T-helper 1 cell treated with Interleukin-12 subunit alpha and Interleukin-12 subunit beta and Interleukin-4 antibody, amounts not matched to agents 30 ng/mL and 1 ng/mL, for 36 hours (primary cell): ENCODE data around the gene KCTD5. TPM values are rescaled to one million over a fixed set of nuclear protein-coding genes. Genes with fewer than 3 reads are reported as not detected.
"Not testable (repeated sequence)": the region's sequence is repeated elsewhere in the genome, so short reads cannot be mapped to it uniquely, and the experiment has no call there.

ENCODE experiments used
- intact Hi-C: fragments of 100-400 bp; cut with micrococcal nuclease; formaldehyde crosslinking; loops from one replicate; pipeline ENCODE4 v1.15.1; 2024
- total RNA-seq: library from RNA; stranded (reverse); gene quantifications from 2 replicates; pipeline ENCODE4 v1.2.3, GENCODE V29; 2022

Gene KCTD5
- 41.8 and 42.7 TPM in 2 replicates for total RNA-seq

GRCh38 chr16:2682209-2683021 is at the start of gene KCTD5:
Gene KCTD5, plus strand, starts transcription at chr16:2682523. Its CDS starts 26 bp downstream, at chr16:2682549.
- intact Hi-C loops: loop anchor here (1.0 to 5.0 kb wide), 8 partner anchors 9 to 200 kb away; partner anchors contain the start of genes ELOB, FLYWCH2 and SRRM2

- intact Hi-C loops: not testable (repeated sequence)
Observed at GRCh38 chr16:2639071-2639721, 43.1 kb upstream of the KCTD5 start.

DNA sequence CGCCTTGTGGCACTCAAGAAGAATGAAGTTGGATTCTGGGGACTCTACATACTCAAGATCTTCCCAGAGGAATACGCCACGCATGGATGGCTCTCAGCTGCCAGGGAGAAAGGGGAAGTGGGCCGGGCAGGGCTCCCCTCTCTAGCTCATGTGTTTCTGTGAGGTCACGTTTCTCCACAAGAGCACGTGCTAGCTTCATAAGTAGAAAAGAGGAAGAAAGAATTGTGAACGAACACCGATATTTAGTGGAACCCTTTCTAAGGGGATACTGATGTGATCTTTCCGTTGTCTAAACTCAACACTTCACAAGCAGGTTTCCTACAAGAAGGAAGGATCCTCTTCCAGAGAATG is 42.6 kb upstream of the KCTD5 start:
- intact Hi-C loops: not testable (repeated sequence)

- intact Hi-C loops: not testable (repeated sequence)
Observed at GRCh38 chr16:2642561-2642960, 39.8 kb upstream of the KCTD5 start.

- intact Hi-C loops: not testable (repeated sequence)
Observed at GRCh38 chr16:2644754-2645453, 37.4 kb upstream of the KCTD5 start.

DNA sequence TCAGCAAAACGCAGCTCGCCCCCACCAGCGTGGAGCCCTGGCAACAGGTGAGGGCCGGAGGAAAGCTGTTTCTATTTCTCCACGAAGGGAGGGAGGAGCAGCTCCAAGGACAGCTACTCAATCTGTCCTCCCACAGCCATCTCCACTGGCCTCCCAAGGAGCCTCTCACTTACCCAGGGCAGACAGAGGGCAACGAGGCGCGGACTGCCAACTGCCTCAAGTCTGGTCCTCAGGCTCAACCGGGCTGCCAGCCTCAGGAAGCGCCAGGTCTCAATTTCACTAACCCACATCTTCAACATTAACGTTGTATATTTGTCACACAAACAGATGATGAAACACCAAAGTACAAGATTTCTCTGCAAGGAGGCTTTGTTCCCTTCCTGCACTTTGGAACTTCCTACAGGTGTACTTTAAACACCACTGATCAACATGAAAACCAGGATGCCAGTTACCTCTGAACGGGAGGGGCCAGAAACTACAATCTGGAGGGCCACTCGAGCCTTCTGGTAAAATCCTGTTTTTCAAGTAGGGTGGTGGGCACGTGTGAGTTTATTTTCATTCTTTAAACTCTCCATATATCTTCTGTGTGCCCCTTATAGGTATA is 31.0 kb upstream of the KCTD5 start:
- intact Hi-C loops: not testable (repeated sequence)

- intact Hi-C loops: not testable (repeated sequence)
Observed at GRCh38 chr16:2653915-2654314, 28.4 kb upstream of the KCTD5 start.

- intact Hi-C loops: not testable (repeated sequence)
Observed at GRCh38 chr16:2654949-2655348, 27.4 kb upstream of the KCTD5 start.

DNA sequence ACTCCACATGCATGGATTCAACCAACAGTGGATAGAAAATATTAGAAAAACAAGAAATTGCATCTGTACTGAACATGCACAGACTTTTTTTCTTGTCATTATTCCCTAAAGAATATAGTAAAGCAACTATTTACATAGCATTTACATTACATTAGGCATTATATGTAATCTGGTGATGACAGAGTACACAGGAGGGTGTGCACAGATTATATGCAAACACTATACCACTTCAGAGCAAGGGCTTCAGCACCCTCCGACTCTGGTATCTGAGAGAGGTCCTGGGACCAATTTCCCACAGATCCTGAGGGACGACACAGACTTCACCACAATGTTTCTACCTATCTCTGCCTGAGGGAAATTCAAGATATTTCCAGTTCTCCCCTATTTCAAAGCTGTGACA is 25.3 kb upstream of the KCTD5 start:
- intact Hi-C loops: no loop called here

GRCh38 chr16:2657803-2658202 is 24.5 kb upstream of the KCTD5 start:
- intact Hi-C loops: not testable (repeated sequence)

DNA sequence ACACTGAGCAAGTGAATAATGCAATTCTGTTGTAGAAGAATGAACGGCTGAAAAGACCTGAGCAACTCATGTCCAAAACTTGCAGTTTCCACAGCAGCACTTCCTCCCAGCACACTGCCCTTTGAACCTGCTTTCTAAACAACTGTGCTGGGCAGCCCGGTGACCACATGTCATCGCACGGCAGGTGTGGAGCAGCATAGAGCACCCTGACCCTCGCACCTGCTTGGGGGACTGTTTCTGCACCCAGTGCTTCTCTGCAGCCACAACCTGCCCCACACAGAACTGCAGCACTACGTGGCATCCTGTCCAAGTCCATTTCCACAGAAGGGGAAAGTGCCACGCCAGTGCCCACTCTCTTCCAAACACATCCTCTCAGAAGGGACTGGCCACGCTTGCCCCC is 22.8 kb upstream of the KCTD5 start:
- intact Hi-C loops: not testable (repeated sequence)

DNA sequence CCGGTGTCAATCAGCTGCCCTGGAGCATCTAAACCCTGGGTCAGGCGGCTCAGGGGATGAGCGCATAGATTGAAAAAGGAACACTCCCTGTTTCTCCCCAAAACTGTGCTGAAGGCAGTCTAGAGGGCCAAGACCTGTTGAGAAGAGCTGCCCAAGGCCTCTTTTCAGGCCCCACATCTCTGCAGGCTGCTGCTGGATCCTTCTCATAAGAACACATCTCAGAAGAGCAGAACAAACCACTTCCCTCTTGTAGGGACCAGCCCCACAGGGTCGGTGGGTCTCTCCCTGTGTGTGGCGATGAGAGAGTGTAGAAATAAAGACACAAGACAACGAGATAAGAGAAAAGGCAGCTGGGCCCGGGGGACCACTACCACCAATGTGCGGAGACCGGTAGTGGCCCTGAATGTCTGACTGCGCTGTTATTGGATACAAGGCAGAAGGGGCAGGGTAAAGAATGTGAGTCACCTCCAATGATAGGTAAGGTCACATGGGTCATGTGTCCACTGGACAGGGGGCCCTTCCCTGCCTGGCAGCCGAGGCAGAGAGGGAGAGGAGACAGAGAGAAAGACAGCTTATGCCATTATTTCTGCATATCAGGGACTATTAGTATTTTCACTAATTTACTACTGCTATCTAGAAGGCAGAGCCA is 22.2 kb upstream of the KCTD5 start:
- intact Hi-C loops: not testable (repeated sequence)

DNA sequence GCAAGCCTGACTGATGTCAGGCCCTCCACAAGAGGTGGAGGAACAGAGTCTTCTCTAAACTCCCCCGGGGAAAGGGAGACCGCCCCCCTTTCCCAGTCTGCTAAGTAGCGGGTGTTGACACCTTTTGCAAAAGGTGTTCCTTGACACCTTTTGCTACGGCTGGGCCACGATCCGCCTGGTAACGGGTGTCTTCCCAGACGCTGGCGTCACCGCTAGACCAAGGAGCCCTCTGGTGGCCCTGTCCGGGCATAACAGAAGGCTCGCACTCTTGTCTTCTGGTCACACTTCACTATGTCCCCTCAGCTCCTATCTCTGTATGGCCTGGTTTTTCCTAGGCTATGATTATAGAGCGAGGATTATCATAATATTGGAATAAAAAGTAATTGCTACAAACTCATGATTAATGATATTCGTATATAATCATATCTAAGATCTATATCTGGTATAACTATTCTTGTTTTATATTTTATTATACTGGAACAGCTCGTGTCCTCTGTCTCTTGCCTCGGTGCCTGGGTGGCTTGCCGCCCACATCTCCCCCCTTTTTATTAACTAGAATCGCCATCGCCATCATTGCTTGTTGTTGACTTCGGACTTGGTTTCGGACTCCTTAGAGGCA is 21.5 kb upstream of the KCTD5 start:
- intact Hi-C loops: not testable (repeated sequence)

DNA sequence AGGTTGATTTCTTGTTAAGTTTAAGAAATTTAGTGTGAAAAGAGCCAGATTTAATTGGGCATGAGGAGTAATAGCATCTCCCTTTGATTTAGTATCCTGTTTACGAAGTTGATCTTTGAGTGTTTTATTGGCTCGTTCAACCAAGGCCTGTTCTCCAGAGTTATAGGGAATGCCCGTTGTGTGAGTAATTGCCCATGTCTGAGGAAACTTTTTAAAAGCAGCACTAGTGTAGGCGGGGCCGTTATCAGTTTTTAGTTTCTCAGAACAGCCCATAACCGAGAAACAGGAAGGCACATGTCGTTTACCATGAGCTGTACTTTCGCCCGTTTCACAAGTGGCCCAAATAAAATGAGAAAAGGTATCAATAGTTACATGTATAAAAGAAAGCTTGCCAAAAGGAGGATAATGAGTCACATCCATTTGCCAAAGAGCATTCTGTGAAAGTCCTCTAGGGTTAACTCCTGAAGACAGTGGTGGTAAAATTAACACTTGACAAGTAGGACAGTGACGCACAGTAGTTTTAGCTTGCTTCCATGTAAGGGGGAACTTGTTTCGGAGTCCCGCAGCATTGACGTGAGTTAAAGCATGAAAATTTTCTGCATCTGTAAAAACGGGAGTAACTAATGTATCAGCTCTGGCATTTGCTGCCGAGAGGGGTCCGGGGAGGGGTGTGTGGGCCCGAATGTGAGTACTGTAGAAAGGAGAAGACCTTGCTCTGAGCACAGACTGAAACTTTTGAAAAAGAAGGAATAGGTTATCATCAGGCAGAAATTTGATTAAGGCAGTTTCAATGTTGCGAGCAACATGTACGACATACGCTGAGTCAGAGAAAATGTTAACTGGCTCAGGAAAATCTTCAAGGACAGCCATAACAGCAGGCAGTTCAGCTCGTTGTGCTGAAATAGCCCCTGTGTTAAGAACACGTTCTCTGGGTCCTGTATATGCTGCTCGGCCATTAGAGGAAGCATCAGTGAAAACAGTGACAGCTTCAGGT is 18.5 kb upstream of the KCTD5 start:
- intact Hi-C loops: no loop called here

- intact Hi-C loops: no loop called here
Observed at GRCh38 chr16:2664574-2664982, 17.7 kb upstream of the KCTD5 start.

GRCh38 chr16:2666671-2667070 is 15.7 kb upstream of the KCTD5 start:
- intact Hi-C loops: not testable (repeated sequence)

- intact Hi-C loops: not testable (repeated sequence)
Observed at GRCh38 chr16:2669587-2669986, 12.7 kb upstream of the KCTD5 start.

GRCh38 chr16:2670017-2670416 is 12.3 kb upstream of the KCTD5 start:
- intact Hi-C loops: loop anchor here (5.0 to 10.0 kb wide), 2 partner anchors 515 to 898 kb away; partner anchors contain the start of genes EME2, MRPS34, NME3 and TRAF7

DNA sequence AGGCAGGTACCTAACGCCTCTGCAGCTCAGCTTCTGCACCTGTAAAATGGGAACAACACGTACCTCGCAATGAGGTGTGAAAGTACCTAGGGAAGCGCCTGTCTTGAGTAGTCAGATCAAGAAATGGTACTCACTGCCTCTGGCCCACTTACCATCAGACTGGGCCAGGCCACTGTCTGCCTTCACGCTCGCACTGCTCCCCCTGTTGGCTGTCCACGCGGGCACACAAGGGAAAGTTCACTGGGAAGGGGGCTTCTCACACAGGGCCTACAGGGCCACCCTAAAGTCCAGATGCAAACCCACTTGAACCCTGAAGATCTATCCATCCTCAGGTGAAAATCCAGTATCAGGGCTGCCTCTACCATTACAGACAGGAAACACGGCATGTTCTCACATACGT is 11.1 kb upstream of the KCTD5 start:
- intact Hi-C loops: loop anchor here (5.0 to 10.0 kb wide), 2 partner anchors 516 to 899 kb away; partner anchors contain the start of genes EME2, MRPS34, NME3 and TRAF7
